WTC11 (cell line): ENCODE data around the gene ATP1B3.

Experiments
- CREM ChIP-seq: sonication (generic); formaldehyde crosslinking; IDR thresholded peaks from 2 replicates; pipeline ENCODE4 v1.8.1; 2022; ENCODE audit warnings: mild to moderate bottlenecking, missing genetic modification reagents, moderate library complexity
- CTCF ChIP-seq: fragments of 200-600 bp; IDR thresholded peaks from 2 replicates; pipeline ENCODE4 v1.8.0; 2022; ENCODE audit warnings: antibody characterized with exemption
- E2F4 ChIP-seq: sonication (generic); formaldehyde crosslinking; IDR thresholded peaks from 2 replicates; pipeline ENCODE4 v1.8.1; 2022; ENCODE audit warnings: low read depth, mild to moderate bottlenecking, moderate library complexity, missing genetic modification reagents, borderline replicate concordance
- ESRRA ChIP-seq: sonication (generic); formaldehyde crosslinking; IDR thresholded peaks from 2 replicates; pipeline ENCODE4 v1.8.1; 2022; ENCODE audit warnings: mild to moderate bottlenecking, missing genetic modification reagents, borderline replicate concordance
- IRF1 ChIP-seq: sonication (generic); formaldehyde crosslinking; IDR thresholded peaks from 2 replicates; pipeline ENCODE4 v1.8.0; 2023; ENCODE audit warnings: missing genetic modification reagents
- JUN ChIP-seq: sonication (generic); formaldehyde crosslinking; IDR thresholded peaks from 2 replicates; pipeline ENCODE4 v1.8.0; 2023; ENCODE audit warnings: mild to moderate bottlenecking, missing genetic modification reagents
- TEAD1 ChIP-seq: sonication (generic); formaldehyde crosslinking; IDR thresholded peaks from 2 replicates; pipeline ENCODE4 v1.8.0; 2022; ENCODE audit warnings: mild to moderate bottlenecking, missing genetic modification reagents
- TF ChIP-seq, protein P1 (sequence below): fragments of 250-450 bp; sonication (Bioruptor Pico); IDR thresholded peaks from 2 replicates; pipeline ENCODE4 v1.9.0; 2021; ENCODE audit warnings: mild to moderate bottlenecking

DNA sequence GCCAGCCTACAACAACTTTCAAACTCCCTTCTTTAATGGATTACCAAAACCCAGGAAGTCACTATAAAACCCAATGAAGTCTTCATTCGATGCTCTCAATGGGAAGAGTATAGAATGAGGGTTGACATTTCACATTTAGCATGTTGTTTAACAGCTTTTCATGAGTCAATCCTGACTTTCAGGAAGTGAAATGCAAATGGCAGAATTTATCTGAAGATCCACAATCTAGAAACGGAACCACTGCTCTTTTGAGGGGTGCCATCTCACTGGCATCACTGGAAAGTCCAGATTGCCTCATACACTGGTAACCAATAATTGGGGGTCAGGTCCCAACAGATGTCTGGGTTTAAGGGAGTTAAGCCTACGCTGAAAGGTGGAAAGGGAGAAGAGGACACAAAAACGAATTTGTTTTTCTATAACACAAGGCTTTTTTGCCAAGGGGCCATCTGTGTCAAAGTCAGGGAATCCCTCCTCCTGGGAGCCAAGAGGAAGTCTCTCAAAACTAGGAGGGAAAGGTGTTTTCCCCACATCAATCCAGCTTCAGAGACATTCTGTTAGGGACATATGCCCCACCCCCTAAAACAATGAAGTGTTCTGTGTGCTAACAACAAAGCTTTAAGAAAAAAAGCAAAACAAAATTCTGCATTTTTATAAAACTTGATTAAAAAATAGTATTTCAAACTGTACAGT lies 12.0 kb upstream of the ATP1B3 start:
- no peak for TF ChIP-seq IRF1 (CRISPR knock-in tag)
- TF ChIP-seq, protein P1, sequence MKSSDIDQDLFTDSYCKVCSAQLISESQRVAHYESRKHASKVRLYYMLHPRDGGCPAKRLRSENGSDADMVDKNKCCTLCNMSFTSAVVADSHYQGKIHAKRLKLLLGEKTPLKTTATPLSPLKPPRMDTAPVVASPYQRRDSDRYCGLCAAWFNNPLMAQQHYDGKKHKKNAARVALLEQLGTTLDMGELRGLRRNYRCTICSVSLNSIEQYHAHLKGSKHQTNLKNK (CRISPR knock-in tag): no peak
- TF ChIP-seq E2F4 (CRISPR knock-in tag): no peak
- TF ChIP-seq CTCF: no peak
- no peak for TF ChIP-seq CREM
- no peak for TF ChIP-seq JUN (CRISPR knock-in tag)
- TF ChIP-seq TEAD1 (CRISPR knock-in tag): no peak
- TF ChIP-seq ESRRA (CRISPR knock-in tag): no peak
